Measurements from ENCODE around the gene NOB1. TPM values are rescaled to one million over a fixed set of nuclear protein-coding genes. Genes with fewer than 3 reads are reported as not detected.

Gene NOB1
- total RNA-seq, 1 experiment from 2014 or later: 101 TPM

- no peak overlapping the region for H3T11ph ChIP-seq (ENCODE audit: low read length)
- no peak overlapping the region for H2AK5ac ChIP-seq (ENCODE audit: insufficient read length, low read length)
- no peak overlapping the region for H4K91ac ChIP-seq (ENCODE audit: insufficient read length, low read depth, low read length)
- H3K56ac ChIP-seq (ENCODE audit: insufficient read length, low read depth, low read length): no peak overlapping the region
- H2BK15ac ChIP-seq (ENCODE audit: low read depth, low read length): no peak overlapping the region
- no peak overlapping the region for H2AFZ ChIP-seq (ENCODE audit: low read length)
- H3K27ac ChIP-seq (ENCODE audit: insufficient read length, low read depth, low read length): no peak overlapping the region
- no peak overlapping the region for H3K4me3 Mint-ChIP-seq
- no peaks in the 10 kb centered on the region for H3K23me2 ChIP-seq (ENCODE audit: insufficient read length, low read depth, low read length, poor library complexity, severe bottlenecking)
- H2BK5ac ChIP-seq (ENCODE audit: insufficient read length, low read length): no peak overlapping the region
- no peaks in the 10 kb centered on the region for H3K79me1 ChIP-seq (ENCODE audit: insufficient read depth, low read depth, low read length, poor library complexity, severe bottlenecking)
- no peaks in the 10 kb centered on the region for H4K20me1 ChIP-seq (ENCODE audit: control insufficient read depth, insufficient read depth, insufficient read length)
- H3K9me3 Mint-ChIP-seq: no peaks in the 10 kb centered on the region
- no peak overlapping the region for H3K14ac ChIP-seq (ENCODE audit: insufficient read depth, low read length)
- no peak overlapping the region for H2BK12ac ChIP-seq (ENCODE audit: insufficient read length, low read depth, low read length)
- H2BK120ac ChIP-seq (ENCODE audit: low read depth, low read length, poor library complexity, severe bottlenecking): no peak overlapping the region
- H3K4me1 Mint-ChIP-seq: peaks cover 4% of the 10 kb centered on the region in 2 experiments
- no peak overlapping the region for H4K8ac ChIP-seq (replicated peaks; ENCODE audit: insufficient read length, low read depth, low read length)
- H4K5ac ChIP-seq (ENCODE audit: insufficient read length, low read depth, low read length): no peak overlapping the region
- no peak overlapping the region for H3K27ac Mint-ChIP-seq
- no peak overlapping the region for H3K4me2 ChIP-seq (ENCODE audit: insufficient read depth, insufficient read length, low read length)
- WGBS (ENCODE audit: extremely low coverage, insufficient read length, low lambda C conversion rate): no CpG with 5 or more reads among the region's 3 CpGs
- H3K27me3 Mint-ChIP-seq (ENCODE audit: low read depth): no peaks in the 10 kb centered on the region
- no peaks in the 10 kb centered on the region for H3K27me3 ChIP-seq (ENCODE audit: insufficient read depth, low read length)
- H3K23ac ChIP-seq (ENCODE audit: insufficient read length, low read depth, low read length): no peak overlapping the region
- no peaks in the 10 kb centered on the region for H3K79me2 ChIP-seq (ENCODE audit: insufficient read depth, low read length)
- no peak overlapping the region for H2BK20ac ChIP-seq (ENCODE audit: low read depth, low read length, poor library complexity, severe bottlenecking)
- DNase-seq: no peak
- H3K4me1 ChIP-seq (ENCODE audit: insufficient read depth, low read length): no peaks in the 10 kb centered on the region
- H3K9ac ChIP-seq (ENCODE audit: extremely low read depth, insufficient read length, low read length): no peak overlapping the region
- H3K9me3 ChIP-seq (ENCODE audit: control insufficient read depth, low read depth, low read length): no peaks in the 10 kb centered on the region
- no peak for TF ChIP-seq CTCF (conservative IDR thresholded peaks at IDR 0.05)
- H3K18ac ChIP-seq (ENCODE audit: insufficient read length, low read depth, low read length): no peak overlapping the region
- peaks cover 6 to 25% (median 11%) of the 10 kb centered on the region in 3 experiments for H3K36me3 Mint-ChIP-seq (ENCODE audit: insufficient read depth in 1 of 3, low read depth in 3 of 3)
- H3K4ac ChIP-seq (ENCODE audit: low read depth, low read length): no peak overlapping the region
These were observed 56.3 kb downstream of the NOB1 start for GRCh38 chr16:69698404-69698803.

All from H9 (cell line).